Endothelial cell of umbilical vein (primary cell): ENCODE results near the gene TRIM3. TPM values are rescaled to one million over a fixed set of nuclear protein-coding genes. Genes with fewer than 3 reads are reported as not detected.

Experiments used
- BruUV-seq: library from RNA; stranded (reverse); fragments of 400-500 nt; replicated peaks from 2 replicates; lab custom pipeline; 2021; lab: Mats Ljungman, UMichigan
- CTCF ChIA-PET: fragments of 300-600, 350-600 bp; sonication (Branson Sonifier 250); formaldehyde crosslinking; loops from one replicate; lab custom pipeline; 2021; ENCODE audit warnings: antibody characterized with exemption, inconsistent platforms; lab: Charles Lee
- POLR2A ChIA-PET: fragments of 300-600, 350-600 bp; sonication (Branson Sonifier 250); formaldehyde crosslinking; loops from one replicate; lab custom pipeline; 2021; ENCODE audit warnings: antibody characterized with exemption, inconsistent platforms; lab: Charles Lee
- DNase-seq: peaks from one replicate; pipeline ENCODE4 v3.0.0-alpha.2; 2011; ENCODE audit warnings: low read depth, low spot score
- FAIRE-seq: peaks from 2 replicates; lab custom pipeline; 2011; peaks lifted over from hg19 to GRCh38; lab: Jason Lieb, UNC
- H2AFZ ChIP-seq: 2 replicates; pipeline ENCODE4 v1.6.0; 2012; ENCODE audit warnings: low read depth, low read length, control low read depth, inconsistent platforms
- H3K27ac ChIP-seq: 2 replicates; pipeline ENCODE4 v1.5.1; 2011; ENCODE audit warnings: low read depth, mild to moderate bottlenecking, control low read depth, low read length, moderate library complexity; ENCODE audit not compliant: insufficient read depth
- H3K27me3 ChIP-seq, 2 experiments: 2 replicates each; pipeline versions ENCODE4 v1.6.0 to v1.6.1; 2011; ENCODE audit warnings: low read length in 2 of 2, mixed read lengths in 1 of 2; ENCODE audit not compliant: control insufficient read depth in 2 of 2, insufficient read depth in 2 of 2
- H3K36me3 ChIP-seq, 2 experiments: 2 replicates in 1 of 2; 3 replicates in 1 of 2; pipeline ENCODE4 v1.5.1; 2011; ENCODE audit warnings: low read length in 2 of 2, mild to moderate bottlenecking in 1 of 2, moderate library complexity in 1 of 2; ENCODE audit not compliant: control insufficient read depth in 2 of 2, insufficient read depth in 2 of 2; ENCODE audit errors: extremely low read depth in 1 of 2
- H3K4me1 ChIP-seq: 3 replicates; pipeline ENCODE4 v1.5.1; 2011; ENCODE audit warnings: mild to moderate bottlenecking, low read length; ENCODE audit not compliant: control insufficient read depth, insufficient read depth; ENCODE audit errors: extremely low read depth
- H3K4me2 ChIP-seq: 2 replicates; pipeline ENCODE4 v1.6.1; 2011; ENCODE audit warnings: low read length, control low read depth, mixed read lengths; ENCODE audit not compliant: insufficient read depth
- H3K4me3 ChIP-seq, 3 experiments: fragments of 200-600 bp in 1 of 3; sonication (generic), shearing (Covaris generic) in 1 of 3; replicated peaks in 1 of 3; 2 replicates each; pipeline ENCODE4 v1.5.1; 2011 to 2016; ENCODE audit warnings: control low read depth in 3 of 3, low read length in 3 of 3, mild to moderate bottlenecking in 2 of 3, inconsistent platforms in 1 of 3, low read depth in 1 of 3, moderate library complexity in 1 of 3; ENCODE audit not compliant: insufficient read depth in 1 of 3
- H3K79me2 ChIP-seq: 2 replicates; pipeline ENCODE4 v1.6.0; 2012; ENCODE audit warnings: low read length, inconsistent platforms; ENCODE audit not compliant: control insufficient read depth, insufficient read depth
- H3K9ac ChIP-seq: replicated peaks from 2 replicates; pipeline ENCODE3; 2011; ENCODE audit warnings: low read length, control low read depth; ENCODE audit not compliant: insufficient read depth; ENCODE audit errors: extremely low read depth
- H3K9me1 ChIP-seq: replicated peaks from 3 replicates; pipeline ENCODE4 v1.6.0; 2011; ENCODE audit warnings: mild to moderate bottlenecking, low read length; ENCODE audit not compliant: control insufficient read depth, insufficient read depth; ENCODE audit errors: extremely low read depth
- H3K9me3 ChIP-seq: replicated peaks from 2 replicates; pipeline ENCODE4 v1.5.1; 2012; ENCODE audit warnings: low read length, inconsistent platforms; ENCODE audit not compliant: control insufficient read depth, insufficient read depth
- H4K20me1 ChIP-seq: replicated peaks from 2 replicates; pipeline ENCODE3; 2011; ENCODE audit warnings: mild to moderate bottlenecking, low read length; ENCODE audit not compliant: control insufficient read depth, insufficient read depth; ENCODE audit errors: extremely low read depth
- CTCF ChIP-seq, 2 donors: IDR thresholded peaks; 1 replicate in 1 of 2; 2 replicates in 1 of 2; pipeline ENCODE4 v1.5.1; 2011; ENCODE audit warnings: low read length in 2 of 2, mild to moderate bottlenecking in 2 of 2, moderate library complexity in 2 of 2, control low read depth in 1 of 2, inconsistent platforms in 1 of 2, low read depth in 1 of 2; ENCODE audit not compliant: insufficient read depth in 1 of 2; ENCODE audit errors: extremely low read depth in 1 of 2
- EZH2 ChIP-seq: IDR thresholded peaks from 2 replicates; pipeline ENCODE4 v1.6.1; 2012; ENCODE audit warnings: borderline replicate concordance, low read depth, mild to moderate bottlenecking, moderate library complexity, low read length, inconsistent platforms; ENCODE audit not compliant: severe bottlenecking
- FOS ChIP-seq: IDR thresholded peaks from 2 replicates; pipeline ENCODE4 v1.6.1; 2011; ENCODE audit warnings: mild to moderate bottlenecking, low read length, moderate library complexity, borderline replicate concordance; ENCODE audit not compliant: insufficient read depth
- GATA2 ChIP-seq: IDR thresholded peaks from 2 replicates; pipeline ENCODE4 v1.7.0; 2011; ENCODE audit warnings: low read depth, mild to moderate bottlenecking, moderate library complexity, mixed read lengths, low read length; ENCODE audit not compliant: insufficient read length, insufficient read depth
- JUN ChIP-seq: IDR thresholded peaks from 2 replicates; pipeline ENCODE4 v1.6.1; 2011; ENCODE audit warnings: borderline replicate concordance, low read depth; ENCODE audit not compliant: insufficient read length, insufficient read depth
- MAX ChIP-seq: IDR thresholded peaks from 2 replicates; pipeline ENCODE4 v1.6.1; 2011; ENCODE audit not compliant: insufficient read depth, insufficient read length
- MYC ChIP-seq: IDR thresholded peaks from one replicate; pipeline ENCODE4 v1.6.1; 2011; ENCODE audit warnings: mild to moderate bottlenecking, low read depth, low read length
- POLR2A ChIP-seq: IDR thresholded peaks from 2 replicates; pipeline ENCODE4 v1.6.1; 2012; ENCODE audit warnings: low read depth, mild to moderate bottlenecking, control low read depth, low read length
- POLR2AphosphoS5 ChIP-seq: IDR thresholded peaks from 2 replicates; pipeline ENCODE4 v1.6.1; 2012; ENCODE audit warnings: low read depth, mild to moderate bottlenecking, control low read depth, low read length, moderate library complexity; ENCODE audit not compliant: insufficient read depth
- dilution Hi-C: fragments of 300-500 bp; cut with MboI; formaldehyde crosslinking; loops from one replicate; pipeline ENCODE4 v1.15.0; 2019; ENCODE audit warnings: low sequenced_read_pairs; ENCODE audit not compliant: extremely low pct_ligation_motif_present
- intact Hi-C: fragments of 100-400 bp; cut with micrococcal nuclease; formaldehyde crosslinking; loops from one replicate; pipeline ENCODE4 v1.10.0; 2022
- polyA plus RNA-seq, 4 experiments: library from polyadenylated mRNA; depleted of rRNA in 3 of 4; stranded (reverse) in 3 of 4; unstranded in 1 of 4; fragments of >200 nt; gene quantifications; 2 replicates each; pipeline versions ENCODE4 v1.2.1 to v1.2.3, GENCODE V29; 2011 to 2012; ENCODE audit warnings: missing spikeins in 1 of 4
- total RNA-seq: library from RNA; stranded (reverse); gene quantifications from 2 replicates; pipeline ENCODE4 v1.2.3, GENCODE V29; 2021

The TRIM3 gene
- total and polyA plus RNA-seq, 2 donors (not counting 3 experiments of a cell fraction or from before 2014, with no cell fraction given): 21.8 to 29.2 TPM

DNA sequence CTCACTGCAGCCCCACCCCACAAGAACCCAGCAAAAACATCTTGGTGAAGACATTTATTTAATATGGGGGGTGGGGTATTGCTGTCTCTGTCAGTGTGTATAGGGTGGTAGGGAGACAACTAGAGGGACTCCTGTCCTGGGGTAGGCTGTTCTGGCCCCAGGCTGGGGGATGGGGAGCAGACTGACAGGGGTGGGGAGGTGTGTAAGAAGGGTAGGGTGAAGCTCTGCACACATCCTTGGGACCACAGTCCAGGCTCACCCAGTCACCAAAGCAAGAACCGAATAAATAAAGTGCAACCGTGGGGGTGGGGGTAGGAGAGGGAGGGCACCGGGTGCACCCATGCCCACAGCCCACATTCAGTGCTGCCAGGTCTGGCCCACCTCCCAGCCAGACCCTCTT is 25.2 kb downstream of the TRIM3 start:
- H3K9me1 ChIP-seq: no peaks in the 10 kb centered on the region
- H3K4me3 ChIP-seq: no peak overlapping the region
- H3K9ac ChIP-seq: no peak overlapping the region
- no peaks in the 10 kb centered on the region for H3K79me2 ChIP-seq
- dilution Hi-C loops (no loop called here), intact Hi-C loops (no loop called here)
- H3K36me3 ChIP-seq: peaks cover 3 to 25% of the 10 kb centered on the region in 2 experiments
- H3K27ac ChIP-seq: no peak overlapping the region
- ChIA-PET POLR2A (no interaction called here), CTCF (interaction anchor here (0.8 to 4.7 kb wide), 5 partner anchors 8 to 82 kb away, joined by 3 to 28 read pairs (median 3); partner anchors contain the start of gene HPX)
- no peak for DNase-seq
- no peak for TF ChIP-seq GATA2
- TF ChIP-seq FOS: no peak
- TF ChIP-seq MAX: no peak
- TF ChIP-seq POLR2AphosphoS5: no peak
- TF ChIP-seq POLR2A: no peak
- TF ChIP-seq EZH2: no peak
- no peak for TF ChIP-seq CTCF (IDR thresholded peaks at IDR 0.05; ENCODE audit: extremely low read depth in 1 of 2, insufficient read depth in 1 of 2, low read depth in 1 of 2, low read length in 2 of 2)
- no peak for TF ChIP-seq MYC
- TF ChIP-seq JUN: no peak
- H2AFZ ChIP-seq: no peak overlapping the region
- no peak overlapping the region for H3K4me2 ChIP-seq
- no TSS peak for BruUV-seq
- H3K4me1 ChIP-seq: no peaks in the 10 kb centered on the region
- no peak for FAIRE-seq
- no peaks in the 10 kb centered on the region for H3K27me3 ChIP-seq
- H4K20me1 ChIP-seq: no peaks in the 10 kb centered on the region
- H3K9me3 ChIP-seq: no peaks in the 10 kb centered on the region
